ENCODE data around the gene ADORA1.

The ADORA1 gene

DNA sequence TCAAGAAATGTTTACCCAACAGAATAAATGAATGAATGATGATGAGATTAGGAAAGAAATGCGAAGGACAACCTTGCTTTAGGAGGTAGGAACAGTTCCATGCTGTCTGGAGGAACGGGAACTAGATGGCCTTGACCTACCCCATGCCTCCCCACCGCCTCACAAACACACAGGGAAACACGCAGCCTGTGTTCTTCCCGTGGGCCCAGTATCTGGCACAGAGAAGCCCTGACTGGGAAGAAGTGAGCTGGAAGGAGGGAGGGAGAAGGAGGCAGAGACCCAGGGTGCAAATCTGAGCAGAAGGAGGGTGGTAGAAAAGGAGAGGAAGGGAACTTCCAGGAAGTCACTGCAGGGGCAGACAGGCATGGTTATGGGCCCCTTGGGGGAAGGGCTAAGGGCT is 3.5 kb upstream of the ADORA1 start:
- no peak for DNase-seq

DNA sequence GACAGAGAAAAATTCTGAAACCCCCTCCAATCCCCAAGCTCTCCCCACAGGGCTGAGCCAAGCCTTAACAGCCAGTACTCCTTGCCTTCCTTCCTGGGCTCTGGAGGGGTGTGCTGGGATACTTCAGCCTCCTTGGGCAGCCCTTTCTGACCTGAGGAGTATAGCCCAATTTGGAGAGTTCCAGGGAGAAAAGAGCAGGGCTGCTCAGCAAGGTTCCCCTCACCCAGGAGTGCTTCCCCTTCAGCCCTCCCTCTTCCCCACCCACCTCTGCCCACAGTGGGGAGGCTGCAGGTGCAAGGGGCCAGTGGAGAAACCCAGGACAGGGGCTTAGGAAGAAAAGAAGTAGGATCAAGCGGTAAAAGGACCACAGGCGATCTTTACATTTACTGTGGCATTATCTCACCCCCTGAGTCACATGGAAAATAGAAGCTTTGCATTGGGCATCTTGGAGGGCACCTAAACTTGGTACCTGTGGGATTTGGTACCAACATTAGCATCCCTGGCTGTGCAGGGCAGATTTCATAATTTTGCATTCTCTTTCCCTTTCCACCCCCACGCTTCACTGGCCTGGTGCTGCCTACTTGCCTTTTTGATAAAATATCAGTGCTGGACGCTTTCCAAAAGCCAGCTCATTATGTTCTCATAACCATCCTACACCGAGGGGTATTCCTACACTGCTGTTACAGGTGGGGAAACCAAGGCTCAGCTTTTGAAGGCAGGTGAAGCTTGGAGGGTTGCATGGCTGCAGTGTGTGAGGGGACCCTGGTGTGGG is 2.8 kb upstream of the ADORA1 start:
- DNase-seq, result no peak

DNA sequence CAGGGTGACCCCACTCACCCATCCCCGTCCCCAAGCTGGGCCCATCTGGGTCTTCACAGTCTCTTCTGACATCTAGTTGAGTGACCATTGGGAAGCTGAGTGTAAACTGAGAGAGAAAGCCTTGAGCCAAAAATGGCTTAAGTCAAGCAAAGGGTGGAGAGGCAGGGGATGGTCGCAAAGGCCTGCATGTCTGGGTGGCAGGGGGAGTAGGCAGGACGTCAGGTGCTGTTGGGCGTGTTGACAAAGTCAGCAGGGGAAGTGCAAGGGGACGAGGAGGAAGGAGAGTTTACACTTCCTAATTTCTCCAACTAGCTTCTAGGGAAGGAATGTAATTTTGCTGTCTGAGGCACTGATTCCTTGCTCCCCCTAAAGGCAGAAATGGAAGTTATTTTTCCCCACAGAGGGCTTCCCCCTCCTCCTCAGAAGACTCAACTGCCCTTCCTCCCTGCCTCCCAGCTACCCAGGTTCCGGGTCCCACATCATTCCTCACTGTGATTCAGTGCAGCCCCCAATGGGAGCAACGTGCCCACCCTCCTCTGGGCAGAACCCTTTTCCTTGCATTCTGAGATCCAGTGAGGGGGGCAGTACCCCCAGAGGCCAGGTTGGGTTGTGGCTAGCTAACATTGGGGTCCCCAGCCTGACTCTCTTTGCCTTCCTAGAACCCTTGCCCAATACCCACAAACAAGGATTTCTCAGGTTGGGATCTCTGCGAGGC is 1.2 kb upstream of the ADORA1 start:
- no peak for DNase-seq

DNA sequence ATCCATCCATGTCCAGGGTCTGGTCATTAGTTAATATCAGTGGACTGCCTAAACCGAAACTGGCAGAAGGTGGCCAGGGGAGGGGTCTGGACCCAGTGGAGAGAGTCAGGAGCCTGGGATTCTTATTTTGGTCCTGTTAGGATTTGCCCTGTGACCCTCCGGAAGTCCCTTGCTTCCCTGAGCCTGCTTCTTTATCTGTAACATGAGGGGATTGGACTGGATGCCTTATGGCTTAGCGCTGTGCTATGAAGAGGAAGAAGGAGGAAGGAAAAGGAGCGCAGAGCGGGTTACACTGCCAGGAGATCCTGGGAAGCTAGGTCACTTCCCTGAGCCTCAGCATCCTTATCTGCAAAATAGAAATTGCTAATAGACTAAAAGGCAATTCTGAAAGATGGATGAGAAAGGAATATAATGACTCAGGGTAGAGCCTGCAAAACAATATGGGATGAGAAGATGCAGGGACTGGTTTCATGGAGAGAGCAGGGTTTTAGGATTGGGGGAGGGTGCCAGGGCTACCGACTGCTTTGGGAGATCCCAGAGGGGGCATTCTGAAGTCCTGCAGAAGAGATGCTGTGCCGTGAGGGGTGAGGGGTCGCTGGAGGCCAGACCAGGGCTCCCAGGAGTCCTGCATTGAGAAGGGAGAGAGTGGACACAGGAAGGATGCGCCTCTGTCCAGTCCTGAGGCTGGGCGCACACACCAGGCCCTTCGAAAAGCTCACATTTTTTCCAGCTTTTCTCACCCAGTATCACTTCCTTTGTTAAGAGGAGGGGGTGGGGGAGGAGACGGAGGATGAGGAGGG is 460 bp upstream of the ADORA1 start:
- DNase-seq, result no peak

DNA sequence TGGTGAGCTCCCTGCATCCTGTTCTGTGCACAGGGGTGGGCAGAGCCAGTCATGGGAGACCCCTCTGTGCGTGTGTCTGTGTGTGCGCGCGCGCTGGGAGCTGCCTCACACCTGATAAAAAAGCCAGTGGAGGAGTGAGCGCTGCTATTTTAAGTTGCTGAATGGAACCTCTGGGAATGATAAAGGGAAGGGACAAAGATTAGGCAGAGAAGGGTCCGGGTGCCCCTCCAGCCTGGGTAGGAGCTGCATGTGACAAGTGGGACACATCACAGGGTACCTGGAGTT is 847 bp downstream of the ADORA1 start:
- DNase-seq, result no peak

DNA sequence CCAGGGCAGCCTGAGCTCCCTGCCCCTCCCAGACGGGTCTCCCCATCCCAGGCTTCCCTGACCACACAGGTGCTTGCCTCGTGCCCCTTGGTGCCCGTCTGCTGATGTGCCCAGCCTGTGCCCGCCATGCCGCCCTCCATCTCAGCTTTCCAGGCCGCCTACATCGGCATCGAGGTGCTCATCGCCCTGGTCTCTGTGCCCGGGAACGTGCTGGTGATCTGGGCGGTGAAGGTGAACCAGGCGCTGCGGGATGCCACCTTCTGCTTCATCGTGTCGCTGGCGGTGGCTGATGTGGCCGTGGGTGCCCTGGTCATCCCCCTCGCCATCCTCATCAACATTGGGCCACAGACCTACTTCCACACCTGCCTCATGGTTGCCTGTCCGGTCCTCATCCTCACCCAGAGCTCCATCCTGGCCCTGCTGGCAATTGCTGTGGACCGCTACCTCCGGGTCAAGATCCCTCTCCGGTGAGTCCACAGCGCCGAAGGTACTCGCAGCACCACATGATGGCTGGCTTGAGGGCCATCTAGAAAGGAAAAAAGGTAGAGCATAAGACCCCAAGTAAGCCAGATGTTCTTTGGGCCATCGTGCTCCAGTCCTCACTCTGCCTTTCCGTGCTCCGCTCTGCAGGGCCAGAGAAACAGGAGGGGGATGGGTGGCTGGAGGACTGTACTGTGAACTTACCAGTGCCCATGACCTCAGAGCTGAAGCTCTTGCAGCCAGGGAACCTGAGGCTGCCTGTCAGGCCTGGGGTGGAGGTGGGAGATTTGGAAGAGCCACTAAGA is 1.4 kb downstream of the ADORA1 start:
- DNase-seq, result no peak

DNA sequence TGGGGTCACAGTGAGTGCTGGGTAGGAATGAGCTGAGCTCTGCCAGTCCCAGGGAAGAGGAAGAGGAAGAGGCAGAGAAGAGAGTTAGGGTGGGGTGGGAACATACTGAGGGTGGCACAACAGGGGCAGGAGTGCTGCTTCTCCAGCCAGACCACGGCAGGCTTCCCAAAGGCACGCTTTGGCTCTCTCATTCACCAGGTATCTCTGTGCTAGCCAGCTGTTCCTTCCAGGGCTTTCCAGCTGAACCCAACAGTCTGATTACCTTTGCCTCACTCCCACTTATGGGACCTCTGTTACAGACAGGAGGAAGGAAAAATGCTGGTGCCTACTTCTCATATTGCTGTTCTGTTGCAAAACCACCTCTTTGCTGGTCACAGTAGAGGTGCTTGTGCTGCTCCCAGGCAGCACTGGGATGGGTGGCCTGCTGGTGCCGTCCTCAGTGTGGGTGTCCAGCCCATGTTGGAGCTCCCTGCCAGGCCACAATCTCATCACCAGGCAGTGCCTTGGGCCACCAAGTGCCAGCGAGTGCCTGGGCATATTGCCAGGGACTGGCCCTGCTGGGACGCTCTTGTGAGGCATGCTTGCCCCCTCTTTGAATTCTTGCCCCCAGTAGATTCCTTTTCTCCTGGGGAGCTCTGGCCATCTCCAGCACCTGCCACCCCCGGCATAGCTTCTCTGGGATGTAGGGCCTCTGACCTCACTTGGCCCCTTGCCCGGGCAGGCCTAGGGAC is 2.1 kb downstream of the ADORA1 start:
- DNase-seq, result no peak

DNA sequence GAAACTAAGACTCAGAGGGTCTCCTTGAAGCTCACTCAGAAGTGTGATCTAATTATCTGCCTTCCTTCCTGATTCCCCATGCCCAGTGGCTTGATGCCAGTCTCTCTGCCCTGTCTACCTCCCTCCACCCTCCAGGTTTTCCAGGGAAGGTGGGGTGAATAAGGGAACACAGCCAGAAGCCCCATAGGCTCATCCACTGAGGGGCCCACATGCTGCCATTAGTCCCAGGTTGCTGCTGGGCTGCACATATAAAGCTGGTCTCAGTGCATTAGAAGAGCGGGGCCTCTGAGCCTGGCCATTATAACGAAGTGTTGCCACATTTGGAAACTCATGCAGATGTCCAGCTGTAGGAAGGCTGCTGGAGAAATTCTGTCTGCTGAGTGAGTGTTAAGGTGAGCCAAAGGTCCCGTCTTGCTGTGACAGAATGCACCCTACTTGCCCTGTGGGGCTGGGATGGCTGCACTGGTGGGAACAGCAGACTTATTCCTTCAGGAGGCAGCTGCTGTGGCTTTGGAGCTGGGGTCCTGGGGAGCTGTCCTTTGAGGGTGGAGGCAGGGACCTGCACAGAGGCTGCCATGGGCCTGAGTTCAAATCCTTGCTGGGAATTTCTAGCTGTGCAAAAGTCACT is 2.9 kb downstream of the ADORA1 start:
- no peak for DNase-seq

DNA sequence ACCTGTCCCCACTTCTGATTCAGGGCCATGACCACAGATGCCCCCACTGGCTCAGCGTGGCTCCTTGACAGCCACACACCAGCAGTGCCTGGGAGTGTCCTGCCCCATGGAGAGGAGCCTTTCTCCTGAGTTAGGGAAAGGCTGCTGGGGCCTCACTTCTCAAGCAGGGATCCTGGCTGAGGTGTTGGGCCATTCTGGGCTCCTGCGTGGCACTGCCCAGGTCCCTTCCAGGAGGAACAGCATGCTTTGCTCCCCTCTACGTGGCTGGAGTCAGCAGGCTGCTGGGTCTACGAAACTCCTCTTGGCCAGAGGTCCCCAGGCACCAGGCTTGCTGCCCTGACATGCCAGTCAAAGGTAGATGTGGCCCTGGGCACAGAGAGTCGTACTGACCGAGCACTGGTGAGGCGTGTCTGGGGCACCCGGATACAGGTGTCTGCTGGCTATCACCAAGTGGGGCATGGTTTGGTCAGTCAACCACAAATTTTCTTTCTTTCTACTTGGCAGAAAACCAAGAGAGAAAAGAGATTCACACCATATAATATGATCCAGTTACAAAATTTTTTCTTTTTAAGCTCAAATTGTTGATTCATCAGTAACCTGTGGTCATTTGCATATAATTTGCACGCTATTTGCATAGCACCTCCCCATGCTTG is 4.1 kb downstream of the ADORA1 start:
- DNase-seq, result no peak

DNA sequence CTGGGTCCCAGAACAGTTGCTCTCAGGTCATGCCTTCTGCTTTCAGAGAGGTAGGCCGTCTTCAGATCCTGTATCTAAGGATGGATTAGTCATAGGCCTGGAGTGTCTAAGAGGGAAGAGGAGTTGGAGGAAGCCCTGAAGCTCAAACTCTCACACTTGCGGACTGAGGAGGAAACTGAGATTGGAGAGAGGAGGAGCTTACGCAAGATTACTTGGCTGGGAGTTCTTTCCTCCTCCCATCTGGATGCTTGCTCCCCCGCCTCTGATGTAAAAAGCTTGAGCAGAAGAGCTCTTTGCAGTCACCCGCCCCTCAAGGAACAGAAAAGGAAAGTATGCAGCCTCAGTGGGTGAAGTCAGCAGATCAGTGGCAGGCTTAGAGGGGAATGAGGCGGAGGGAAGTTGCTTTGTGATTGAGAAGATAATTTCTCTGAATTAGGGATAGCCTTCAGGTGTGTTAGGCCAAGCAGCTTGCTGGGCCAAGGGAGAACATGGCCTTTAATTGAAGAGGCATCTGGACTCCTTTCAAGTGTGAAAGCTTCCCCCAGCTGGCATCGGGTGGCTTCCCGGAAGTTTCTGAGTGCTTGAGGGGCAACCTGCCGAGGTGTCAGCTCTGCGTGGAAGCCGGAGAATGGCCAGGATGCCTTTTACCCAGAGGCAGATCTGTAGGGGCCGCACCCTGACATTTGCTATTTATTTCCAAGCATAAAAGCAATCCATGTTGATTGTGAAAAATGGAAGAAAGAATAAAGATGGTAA is 6.6 kb downstream of the ADORA1 start:
- DNase-seq, result no peak

DNA sequence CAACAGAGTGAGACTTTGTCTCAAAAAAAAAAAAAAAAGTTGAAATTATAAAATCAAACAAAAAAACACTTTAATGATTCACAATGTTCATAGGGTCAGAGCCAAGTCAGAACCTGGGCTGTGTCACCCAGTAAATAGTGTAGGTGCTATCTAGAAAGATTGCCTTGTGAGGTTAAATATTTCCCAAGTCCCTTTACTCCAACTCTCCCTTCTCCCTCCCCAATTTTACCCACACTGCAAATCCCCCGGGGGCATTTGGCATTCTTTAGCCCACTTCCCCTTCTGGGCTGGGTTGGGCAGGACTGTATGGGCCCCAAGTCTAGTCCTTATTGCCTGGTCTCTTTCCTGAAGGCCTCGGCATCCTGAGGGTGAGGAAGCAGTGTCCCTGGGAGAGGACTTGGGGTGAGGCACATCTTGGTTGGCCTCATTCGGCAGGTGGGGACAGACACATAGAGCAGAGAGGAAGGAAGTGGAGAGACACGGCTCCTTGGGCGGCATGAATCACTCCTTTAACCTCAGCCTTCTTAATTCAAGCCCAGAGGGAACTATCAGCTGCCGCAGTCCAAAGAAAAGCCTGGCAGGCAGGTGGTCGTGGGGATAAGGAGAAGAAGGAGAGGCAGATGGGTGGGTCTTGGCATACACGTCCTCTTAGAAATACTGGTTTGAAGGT is 8.2 kb downstream of the ADORA1 start:
- DNase-seq, result peak; percentile 16

DNA sequence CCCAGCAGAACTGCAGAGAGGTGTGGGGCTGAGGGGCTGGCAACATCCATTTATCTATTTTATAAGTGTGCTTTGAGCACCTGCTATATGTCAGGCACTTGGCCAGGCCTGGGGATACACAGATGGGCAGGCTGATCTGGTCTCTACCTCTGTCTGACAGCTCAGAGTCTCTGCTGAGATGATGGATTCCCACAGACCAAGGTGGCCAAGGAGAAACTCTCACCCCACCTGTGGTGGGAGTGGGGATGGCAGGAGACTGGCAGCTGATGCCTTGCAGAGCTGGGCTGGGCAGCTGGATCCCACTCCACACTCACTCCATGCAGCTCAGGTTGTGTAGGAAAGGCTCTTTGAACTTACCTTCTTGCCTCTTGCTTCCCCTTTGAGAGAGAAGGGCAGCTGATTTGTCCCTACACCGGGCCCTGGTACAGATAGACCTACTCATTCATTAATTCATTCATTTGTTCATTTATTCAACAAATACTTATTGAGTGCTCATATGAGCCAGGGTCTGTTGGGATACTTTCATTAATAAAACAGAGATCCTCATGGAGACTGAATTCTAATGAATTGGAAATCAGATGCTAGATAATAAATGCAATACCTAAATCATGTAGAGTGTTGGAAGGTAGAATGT is 9.0 kb downstream of the ADORA1 start:
- no peak for DNase-seq

DNA sequence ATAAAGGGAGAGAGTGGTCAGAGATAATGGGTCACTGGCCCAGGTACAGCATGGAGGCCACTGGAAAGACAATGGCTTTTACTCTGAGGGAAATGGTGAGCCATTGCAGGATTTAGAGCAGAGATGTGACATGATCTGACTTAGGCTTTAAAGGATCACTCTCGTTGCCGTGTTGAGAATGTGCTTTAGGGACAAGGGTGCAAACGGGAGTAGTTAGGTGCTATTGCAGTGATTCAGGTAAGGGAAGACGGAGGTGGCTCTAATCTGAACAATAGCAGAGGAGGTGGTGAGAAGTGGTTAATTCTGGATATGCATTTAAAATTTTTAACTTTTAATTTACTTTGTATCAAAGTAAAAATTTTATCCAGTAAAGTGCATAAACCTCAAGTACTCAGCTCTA is 9.8 kb downstream of the ADORA1 start:
- DNase-seq, result no peak

DNA sequence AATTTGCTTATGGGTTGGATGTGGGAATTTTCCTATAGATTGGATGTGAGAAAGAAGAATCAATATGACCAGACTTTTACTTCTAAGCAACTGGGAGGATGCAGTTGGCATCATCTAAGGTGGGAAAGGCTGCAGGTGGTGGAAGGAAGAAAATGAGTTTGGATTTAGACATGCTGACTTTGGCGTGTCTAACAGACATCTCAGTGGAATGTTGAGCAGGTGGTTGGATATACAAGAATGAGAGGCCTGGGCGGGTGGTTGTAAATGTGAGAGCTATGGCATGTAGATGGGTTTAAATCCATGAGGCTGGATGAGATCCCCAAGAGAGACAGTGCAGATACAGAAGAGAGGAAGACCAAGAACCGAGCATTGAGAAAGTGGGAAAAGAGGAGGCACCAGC is 10.5 kb downstream of the ADORA1 start:
- DNase-seq, result no peak

DNA sequence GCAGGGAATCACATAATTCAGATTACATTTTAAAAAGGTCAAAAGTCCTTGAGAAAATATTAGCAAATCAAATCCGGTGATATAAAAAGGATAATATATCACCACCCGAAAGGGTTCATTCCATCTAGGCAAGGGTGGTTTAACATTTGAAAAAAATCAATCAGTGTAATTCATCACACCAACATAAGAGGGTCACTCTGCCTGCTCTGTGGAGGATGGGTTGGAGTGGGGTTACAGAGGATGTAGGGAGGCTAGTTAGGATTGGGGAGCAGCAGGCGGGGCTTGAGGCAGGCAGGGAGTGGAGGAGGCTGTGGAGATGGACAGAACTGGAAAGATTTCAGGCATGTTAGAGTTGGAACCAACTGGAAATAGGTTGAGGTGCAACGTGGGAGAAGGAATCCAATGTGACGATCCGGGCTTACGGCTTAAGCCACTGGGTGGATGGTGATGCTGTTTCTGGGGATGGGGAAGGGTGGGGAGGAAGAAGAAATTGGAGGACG is 12.5 kb downstream of the ADORA1 start:
- no peak for DNase-seq

DNA sequence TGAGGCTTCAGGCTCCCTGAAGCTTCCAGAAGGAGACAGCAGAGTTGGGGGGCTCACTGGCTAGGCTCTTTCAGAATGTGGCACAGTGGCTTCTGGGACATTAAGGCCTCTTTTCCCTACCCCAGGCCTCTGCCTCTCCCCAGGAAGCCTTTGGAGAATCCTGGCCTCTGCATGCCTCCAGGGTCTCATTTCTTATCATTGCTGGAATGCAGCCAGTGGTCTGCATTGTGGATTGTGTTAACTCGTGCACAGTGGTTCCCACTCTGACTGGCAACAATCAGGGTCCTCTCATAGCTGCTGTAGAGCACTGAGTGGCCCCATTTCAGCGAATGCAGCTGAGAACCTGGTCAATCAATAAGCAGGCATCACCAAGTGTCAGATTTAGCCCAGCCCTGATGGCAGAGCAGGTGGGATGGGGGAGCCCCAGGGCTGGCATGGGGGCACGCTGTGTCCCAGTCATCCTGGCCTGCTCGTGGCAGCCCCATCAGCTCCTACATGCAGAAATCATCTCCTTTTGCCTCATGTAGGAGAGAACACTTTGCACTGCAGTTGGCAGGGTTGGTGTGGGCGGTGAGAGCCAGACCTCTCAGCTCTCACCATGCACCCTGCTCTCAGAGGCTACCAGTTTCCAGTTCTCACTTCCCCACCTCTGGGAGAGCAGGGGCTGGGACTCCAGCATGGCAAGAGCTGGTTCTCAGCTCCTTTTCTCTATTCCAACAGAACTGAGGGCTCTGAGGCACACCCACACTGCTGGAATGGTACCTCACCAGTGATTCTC is 13.4 kb downstream of the ADORA1 start:
- DNase-seq, result no peak

DNA sequence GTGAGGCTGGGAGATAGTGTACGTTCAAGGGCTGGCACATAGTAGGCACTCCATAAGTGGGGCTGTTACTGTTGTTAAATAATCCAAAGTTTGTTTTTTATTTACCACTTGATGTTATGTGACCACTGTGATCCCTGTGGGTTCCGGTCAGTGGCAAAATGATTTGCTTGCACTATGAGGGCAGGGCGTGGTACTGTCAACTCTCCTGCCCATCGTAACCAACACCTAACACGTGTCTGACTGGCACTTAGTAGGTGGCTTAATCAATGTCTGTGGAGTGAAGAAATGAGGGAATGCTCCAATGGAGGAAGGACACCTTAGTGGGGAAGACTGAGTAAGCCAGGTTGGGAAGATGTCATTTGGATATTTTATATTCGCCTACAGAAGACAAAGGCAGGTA is 14.6 kb downstream of the ADORA1 start:
- DNase-seq, result no peak

DNA sequence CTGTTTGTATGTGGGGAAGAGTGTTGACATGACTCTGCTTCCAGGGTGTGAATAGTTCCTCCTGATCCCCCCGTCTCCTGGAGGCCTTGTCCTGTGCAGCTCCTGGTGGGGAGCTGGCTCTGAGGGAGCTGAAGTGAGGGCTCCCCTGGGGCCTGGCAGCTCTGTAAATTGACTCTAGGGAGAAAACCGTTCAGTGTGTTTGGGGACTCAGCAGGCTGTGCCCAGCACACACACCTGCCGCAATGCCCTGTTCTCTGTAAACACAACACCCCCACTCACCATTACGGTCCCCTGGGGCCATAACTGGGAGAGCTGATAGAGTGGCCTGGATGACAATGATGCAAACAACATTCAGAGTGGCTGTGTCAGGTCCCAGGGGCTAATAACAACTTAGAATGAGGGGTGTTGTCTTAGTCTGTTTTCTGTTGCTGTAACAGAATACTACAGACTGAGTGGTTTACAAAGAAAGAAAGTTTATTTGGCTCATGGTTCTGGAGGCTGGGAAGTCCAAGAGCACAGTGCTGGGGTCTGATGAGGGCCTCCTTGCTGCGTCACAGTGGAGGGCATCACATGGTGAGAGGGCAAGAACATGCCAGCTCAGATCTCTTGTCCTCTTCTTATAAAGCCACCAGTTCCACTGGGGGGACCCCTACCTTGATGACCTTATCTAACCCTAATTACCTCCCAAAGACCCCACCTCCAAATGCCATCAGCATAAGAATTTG is 15.3 kb downstream of the ADORA1 start:
- no peak for DNase-seq
